ENCODE results near the gene TMEM117.

DNA sequence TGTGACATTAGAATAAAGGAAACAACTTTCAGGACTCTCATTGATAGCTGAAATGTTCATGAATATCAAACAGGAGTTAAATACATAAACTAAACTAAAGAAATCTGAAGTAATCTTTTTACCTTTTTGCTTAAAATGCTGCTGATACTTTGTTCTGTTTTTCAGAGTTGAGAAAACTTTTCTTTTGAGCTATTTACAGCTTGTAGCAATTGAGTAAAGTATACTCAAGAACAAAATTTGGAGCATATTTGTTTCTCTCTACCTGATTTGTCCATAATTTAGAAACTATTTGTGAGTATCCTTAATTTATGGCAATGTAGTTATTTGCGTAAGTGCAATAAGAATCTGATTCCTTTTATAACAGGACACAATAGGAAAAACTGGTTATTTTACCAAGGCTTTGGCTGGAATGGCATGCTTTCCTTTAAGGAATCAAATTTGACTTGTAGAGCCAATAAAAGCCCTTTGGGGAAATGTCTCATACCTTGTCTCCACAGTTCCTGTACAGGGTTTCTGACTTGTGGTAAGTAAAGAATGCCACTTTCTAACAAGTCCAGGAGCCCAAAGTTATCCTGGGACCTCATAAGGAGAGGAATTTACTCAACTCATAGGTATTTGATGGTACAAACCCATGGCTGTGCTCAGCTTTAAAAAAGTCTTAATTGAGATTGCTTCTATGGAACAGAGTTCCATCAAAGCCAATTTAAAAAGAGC lies 195.7 kb downstream of the TMEM117 start:
- TF ChIP-seq POLR2AphosphoS5 (IDR thresholded peaks at IDR 0.05; ENCODE audit: low read length) (no peak), POLR2A (IDR thresholded peaks at IDR 0.05; ENCODE audit: low read depth, low read length) (no peak)
